Ovary (tissue), 3 donors: ENCODE data around the gene COA6.

Experiments
- CTCF ChIP-seq, 3 donors: fragments of 450-650 bp in 2 of 3; fragments of 200-600 bp in 1 of 3; IDR thresholded peaks; one replicate each; pipeline versions ENCODE4 v1.5.1 to v1.8.0; 2016 to 2022; ENCODE audit warnings: antibody characterized with exemption in 3 of 3, mild to moderate bottlenecking in 1 of 3
- POLR2A ChIP-seq: fragments of 450-650 bp; IDR thresholded peaks from one replicate; pipeline ENCODE4 v1.6.1; 2017; ENCODE audit warnings: antibody characterized with exemption, mild to moderate bottlenecking, moderate library complexity
- donor health status: DM: no; HTN: no; CAD: no.

GRCh38 chr1:234371414-234371813 lies 1.8 kb upstream of the COA6 start:
- TF ChIP-seq CTCF (IDR thresholded peaks at IDR 0.05) (no peak), POLR2A (no peak)
